B cell (primary cell): ENCODE results near the gene COX6B2.

ENCODE experiments used
- CTCF ChIP-seq: fragments of 200-600 bp; IDR thresholded peaks from one replicate; pipeline ENCODE4 v1.8.0; 2022; ENCODE audit warnings: antibody characterized with exemption, mild to moderate bottlenecking
- EZH2 ChIP-seq: IDR thresholded peaks from 2 replicates; pipeline ENCODE4 v1.6.1; 2012; ENCODE audit warnings: borderline replicate concordance, low read depth, mild to moderate bottlenecking, moderate library complexity, low read length; ENCODE audit not compliant: insufficient read depth, poor library complexity, severe bottlenecking

- TF ChIP-seq EZH2 (no peak), CTCF (no peak)
These were observed 35.1 kb upstream of the COX6B2 start for GRCh38 chr19:55389386-55390317.
